SK-N-SH (cell line): ENCODE data around the gene ATP1A1.

ENCODE experiments used
- POLR2AphosphoS5 ChIP-seq: IDR thresholded peaks from 2 replicates; pipeline ENCODE4 v1.6.1; 2012; ENCODE audit warnings: low read depth, low read length
- RFX5 ChIP-seq: IDR thresholded peaks from 2 replicates; pipeline ENCODE4 v1.6.1; 2012; ENCODE audit warnings: mild to moderate bottlenecking, improper control_type of control experiment, low read length
- SMC3 ChIP-seq: IDR thresholded peaks from 2 replicates; pipeline ENCODE4 v1.6.1; 2012; ENCODE audit warnings: low read depth, low read length, improper control_type of control experiment
- TF ChIP-seq, protein P1 (sequence below): fragments of 200-600 bp; sonication (generic); IDR thresholded peaks from 2 replicates; pipeline ENCODE4 v1.6.1; 2017; ENCODE audit warnings: antibody characterized with exemption, mild to moderate bottlenecking, moderate library complexity
- TF ChIP-seq, protein P2 (sequence below): IDR thresholded peaks from 2 replicates; pipeline ENCODE4 v1.4.0; 2012; ENCODE audit warnings: low read depth

GRCh38 chr1:116372651-116373430 is at the start of gene ATP1A1:
- TF ChIP-seq, protein P1, sequence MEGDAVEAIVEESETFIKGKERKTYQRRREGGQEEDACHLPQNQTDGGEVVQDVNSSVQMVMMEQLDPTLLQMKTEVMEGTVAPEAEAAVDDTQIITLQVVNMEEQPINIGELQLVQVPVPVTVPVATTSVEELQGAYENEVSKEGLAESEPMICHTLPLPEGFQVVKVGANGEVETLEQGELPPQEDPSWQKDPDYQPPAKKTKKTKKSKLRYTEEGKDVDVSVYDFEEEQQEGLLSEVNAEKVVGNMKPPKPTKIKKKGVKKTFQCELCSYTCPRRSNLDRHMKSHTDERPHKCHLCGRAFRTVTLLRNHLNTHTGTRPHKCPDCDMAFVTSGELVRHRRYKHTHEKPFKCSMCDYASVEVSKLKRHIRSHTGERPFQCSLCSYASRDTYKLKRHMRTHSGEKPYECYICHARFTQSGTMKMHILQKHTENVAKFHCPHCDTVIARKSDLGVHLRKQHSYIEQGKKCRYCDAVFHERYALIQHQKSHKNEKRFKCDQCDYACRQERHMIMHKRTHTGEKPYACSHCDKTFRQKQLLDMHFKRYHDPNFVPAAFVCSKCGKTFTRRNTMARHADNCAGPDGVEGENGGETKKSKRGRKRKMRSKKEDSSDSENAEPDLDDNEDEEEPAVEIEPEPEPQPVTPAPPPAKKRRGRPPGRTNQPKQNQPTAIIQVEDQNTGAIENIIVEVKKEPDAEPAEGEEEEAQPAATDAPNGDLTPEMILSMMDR = no peak
- TF ChIP-seq RFX5 = peak; percentile 92
- peak; percentile 88 for TF ChIP-seq POLR2AphosphoS5
- TF ChIP-seq SMC3 = no peak
- TF ChIP-seq, protein P2, sequence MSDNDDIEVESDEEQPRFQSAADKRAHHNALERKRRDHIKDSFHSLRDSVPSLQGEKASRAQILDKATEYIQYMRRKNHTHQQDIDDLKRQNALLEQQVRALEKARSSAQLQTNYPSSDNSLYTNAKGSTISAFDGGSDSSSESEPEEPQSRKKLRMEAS = peak; percentile 61
